ENCODE data around the gene FREY1. TPM values are rescaled to one million over a fixed set of nuclear protein-coding genes. Genes with fewer than 3 reads are reported as not detected.
A peak's percentile ranks its signal among the peaks of the same experiment; 100 is the strongest.

The FREY1 gene
- total and polyA plus RNA-seq, 8 donors, result 0.33 to 9.9 (median 3.6) TPM; not detected in 4

DNA sequence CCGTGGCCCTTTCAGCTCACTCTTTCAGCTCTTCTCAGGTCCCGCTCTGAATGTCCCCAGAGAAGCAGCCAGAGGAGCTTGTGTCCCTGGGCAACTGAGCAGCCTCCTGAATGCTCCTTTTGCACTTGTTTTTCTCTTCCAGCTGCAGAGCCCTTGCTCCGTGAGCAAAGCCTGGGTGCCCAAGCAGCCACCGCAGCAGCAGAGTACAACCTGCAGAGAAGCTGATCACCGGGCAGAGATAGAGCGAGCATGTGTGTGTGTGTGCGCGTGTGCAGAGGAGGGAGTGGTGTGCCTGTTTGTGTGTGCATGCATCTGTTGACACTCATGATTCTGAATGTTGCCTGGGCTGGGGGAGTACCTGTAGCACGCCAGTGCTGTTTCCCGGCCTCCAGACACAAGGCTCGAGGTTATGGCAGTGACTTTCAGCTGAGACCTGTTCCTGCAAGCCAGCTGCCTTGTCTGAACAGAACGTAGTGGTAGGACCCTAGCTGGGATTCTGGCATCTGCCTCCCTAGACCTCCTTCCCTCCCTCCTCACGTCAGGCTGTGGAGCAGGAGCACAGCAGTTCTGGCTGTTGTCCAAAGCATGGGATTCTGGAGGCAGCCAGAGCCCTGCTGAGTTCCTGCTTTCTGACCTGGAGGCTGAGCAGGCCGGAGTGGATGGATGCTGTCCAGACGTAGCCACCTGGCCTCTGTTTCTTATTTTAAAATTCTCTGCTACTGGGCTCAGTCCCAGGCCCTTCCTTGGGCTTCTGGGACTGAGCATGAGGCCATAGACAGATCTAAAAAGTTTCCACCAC, 26.1 kb downstream of the FREY1 start:
- intact Hi-C loops (cut with DNase I; ENCODE audit: low total_unique reads), result no loop called here
- Histone ChIP-seq H3K4me3 (no peak overlapping the region), H3K27ac (peak overlapping the region in 1 of 5 donors; percentile 62), H3K36me3 (peaks cover 52 to 76% (median 69%) of the 10 kb centered on the region in 4 donors), H3K9me3 (no peaks in the 10 kb centered on the region), H3K27me3 (peaks cover 0 to 4% (median 0%) of the 10 kb centered on the region in 3 donors), H3K4me1 (peaks cover 7 to 33% (median 9%) of the 10 kb centered on the region in 4 donors)
- no peak for TF ChIP-seq EP300 (IDR thresholded peaks at IDR 0.05)
- TF ChIP-seq CTCF (IDR thresholded peaks at IDR 0.05), result no peak
- no peak for TF ChIP-seq POLR2A (IDR thresholded peaks at IDR 0.05)
- no peak for TF ChIP-seq POLR2AphosphoS5 (IDR thresholded peaks at IDR 0.05)
- WGBS, 5 donors, result 82 to 88% (median 85%) methylated on average over 15 of the region's 15 CpGs
- peak in 1 of 2 donors; percentile 67 for DNase-seq

- Histone ChIP-seq H3K9me3 (no peaks in the 10 kb centered on the region), H3K4me1 (peaks cover under 1 to 26% (median 4%) of the 10 kb centered on the region in 4 donors), H3K27ac (peak overlapping the region in 1 of 5 donors; percentile 48), H3K4me3 (no peak overlapping the region), H3K27me3 (no peaks in the 10 kb centered on the region), H3K36me3 (peaks cover 56 to 86% (median 78%) of the 10 kb centered on the region in 4 donors)
- intact Hi-C loops (cut with DNase I; ENCODE audit: low total_unique reads), result no loop called here
- DNase-seq, result no peak
- WGBS, 5 donors, result 80 to 91% (median 90%) methylated on average over 7 of the region's 7 CpGs
- TF ChIP-seq POLR2A (IDR thresholded peaks at IDR 0.05) (no peak), CTCF (IDR thresholded peaks at IDR 0.05) (no peak), EP300 (IDR thresholded peaks at IDR 0.05) (no peak)
Measured at GRCh38 chr11:45879803-45880686, 27.0 kb downstream of the FREY1 start.

DNA sequence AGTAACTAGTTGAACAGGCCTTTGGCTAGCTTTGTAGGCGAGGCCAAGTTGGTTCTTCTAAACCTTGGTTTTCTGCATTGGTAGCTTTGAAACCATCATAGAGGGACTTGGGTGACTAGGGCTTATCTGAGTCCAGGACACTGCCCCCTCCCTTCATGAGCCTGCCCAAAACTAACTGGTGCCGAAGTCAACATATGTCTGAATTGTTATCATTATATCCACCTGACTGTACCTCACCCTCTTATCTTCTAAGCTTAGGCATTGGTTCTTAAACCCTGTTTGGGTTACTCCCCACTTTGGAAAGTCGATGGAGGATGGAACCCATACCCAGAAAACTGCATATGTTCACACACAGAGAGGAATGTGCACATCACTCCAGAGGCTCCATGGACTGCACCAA, 29.2 kb downstream of the FREY1 start:
- H3K27me3 ChIP-seq, result no peaks in the 10 kb centered on the region
- WGBS, 5 donors, result 78 to 91% (median 84%) methylated on average over 3 of the region's 3 CpGs
- intact Hi-C loops (cut with DNase I; ENCODE audit: low total_unique reads), result no loop called here
- H3K36me3 ChIP-seq, result peaks cover 65 to 99% (median 98%) of the 10 kb centered on the region in 4 donors
- no peak for TF ChIP-seq CTCF (IDR thresholded peaks at IDR 0.05)
- TF ChIP-seq POLR2A (IDR thresholded peaks at IDR 0.05), result no peak
- TF ChIP-seq EP300 (IDR thresholded peaks at IDR 0.05), result no peak
- TF ChIP-seq POLR2AphosphoS5 (IDR thresholded peaks at IDR 0.05), result no peak
- no peak overlapping the region for H3K27ac ChIP-seq
- no peak overlapping the region for H3K4me3 ChIP-seq
- no peak for DNase-seq
- no peaks in the 10 kb centered on the region for H3K9me3 ChIP-seq
- H3K4me1 ChIP-seq, result peaks cover 0 to 24% (median 2%) of the 10 kb centered on the region in 4 donors

DNA sequence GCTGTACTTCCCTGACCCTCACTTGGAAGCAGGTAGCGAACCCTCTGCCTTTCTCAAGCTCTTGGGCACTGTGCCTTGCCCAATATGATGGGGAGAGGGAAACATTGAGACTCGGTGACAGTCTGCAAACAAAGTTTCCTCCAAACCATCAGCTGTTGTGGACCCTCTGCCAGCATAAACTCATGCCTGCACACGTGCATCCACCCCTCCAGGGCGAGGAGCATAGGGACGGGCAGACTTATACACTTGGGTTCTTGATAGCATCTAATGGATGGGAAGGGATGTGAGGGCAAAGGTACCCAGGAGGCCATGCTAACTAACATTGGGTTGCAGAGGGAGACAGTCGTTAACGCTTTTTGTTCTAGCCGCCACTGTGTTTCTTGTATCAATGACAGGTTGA, 29.9 kb downstream of the FREY1 start:
- H3K9me3 ChIP-seq, result no peaks in the 10 kb centered on the region
- peaks cover 0 to 19% (median 2%) of the 10 kb centered on the region in 4 donors for H3K4me1 ChIP-seq
- intact Hi-C loops (cut with DNase I; ENCODE audit: low total_unique reads), result no loop called here
- no peak overlapping the region for H3K27ac ChIP-seq
- DNase-seq, result no peak
- H3K4me3 ChIP-seq, result no peak overlapping the region
- no peaks in the 10 kb centered on the region for H3K27me3 ChIP-seq
- H3K36me3 ChIP-seq, result peaks cover 63 to 100% (median 99%) of the 10 kb centered on the region in 4 donors
- 87 to 92% (median 89%) methylated on average over 8 of the region's 8 CpGs for WGBS, 5 donors
- TF ChIP-seq POLR2AphosphoS5 (IDR thresholded peaks at IDR 0.05) (no peak), EP300 (IDR thresholded peaks at IDR 0.05) (no peak), CTCF (IDR thresholded peaks at IDR 0.05) (no peak), POLR2A (IDR thresholded peaks at IDR 0.05) (no peak)

Data from stomach (tissue), 9 donors.